ENCODE results near the gene EHD1. TPM values are rescaled to one million over a fixed set of nuclear protein-coding genes. Genes with fewer than 3 reads are reported as not detected.

Gene EHD1
- total RNA-seq, 1 experiment from 2014 or later: 92.8 TPM

GRCh38 chr11:64911689-64912088 is 33.3 kb upstream of the EHD1 start:
- DNase-seq: no peak
- no peak overlapping the region for H3K4me3 Mint-ChIP-seq (ENCODE audit: low read depth, unreplicated experiment)
- BruUV-seq (replicated peaks): no TSS peak
- no peaks in the 10 kb centered on the region for H3K27me3 Mint-ChIP-seq (ENCODE audit: unreplicated experiment)
- CTCF ChIA-PET: no interaction called here
- H3K4me1 Mint-ChIP-seq (ENCODE audit: low read depth, unreplicated experiment): no peaks in the 10 kb centered on the region
- intact Hi-C loops (cut with micrococcal nuclease; ENCODE audit: unreplicated experiment): no loop called here
- H3K27ac Mint-ChIP-seq (ENCODE audit: unreplicated experiment): no peak overlapping the region
- TF ChIP-seq CTCF (IDR thresholded peaks at IDR 0.05; ENCODE audit: unreplicated experiment): no peak
- peaks cover 62% of the 10 kb centered on the region for H3K36me3 Mint-ChIP-seq (ENCODE audit: insufficient read depth, unreplicated experiment)
- no peaks in the 10 kb centered on the region for H3K9me3 Mint-ChIP-seq (ENCODE audit: low read depth, unreplicated experiment)

GRCh38 chr11:64911142-64911541 is 32.7 kb upstream of the EHD1 start:
- Mint-ChIP-seq H3K4me1 (ENCODE audit: low read depth, unreplicated experiment) (no peaks in the 10 kb centered on the region), H3K27ac (ENCODE audit: unreplicated experiment) (no peak overlapping the region), H3K36me3 (ENCODE audit: insufficient read depth, unreplicated experiment) (peaks cover 59% of the 10 kb centered on the region), H3K4me3 (ENCODE audit: low read depth, unreplicated experiment) (no peak overlapping the region), H3K9me3 (ENCODE audit: low read depth, unreplicated experiment) (no peaks in the 10 kb centered on the region), H3K27me3 (ENCODE audit: unreplicated experiment) (no peaks in the 10 kb centered on the region)
- intact Hi-C loops (cut with micrococcal nuclease; ENCODE audit: unreplicated experiment): no loop called here
- TF ChIP-seq CTCF (IDR thresholded peaks at IDR 0.05; ENCODE audit: unreplicated experiment): no peak
- BruUV-seq (replicated peaks): no TSS peak
- CTCF ChIA-PET: no interaction called here
- DNase-seq: no peak

GRCh38 chr11:64910451-64911093 is 32.2 kb upstream of the EHD1 start:
- H3K27me3 Mint-ChIP-seq (ENCODE audit: unreplicated experiment): no peaks in the 10 kb centered on the region
- no peak for DNase-seq
- intact Hi-C loops (cut with micrococcal nuclease; ENCODE audit: unreplicated experiment): no loop called here
- no peaks in the 10 kb centered on the region for H3K9me3 Mint-ChIP-seq (ENCODE audit: low read depth, unreplicated experiment)
- BruUV-seq (replicated peaks): no TSS peak
- no peak overlapping the region for H3K27ac Mint-ChIP-seq (ENCODE audit: unreplicated experiment)
- H3K4me3 Mint-ChIP-seq (ENCODE audit: low read depth, unreplicated experiment): no peak overlapping the region
- H3K4me1 Mint-ChIP-seq (ENCODE audit: low read depth, unreplicated experiment): no peaks in the 10 kb centered on the region
- CTCF ChIA-PET: no interaction called here
- TF ChIP-seq CTCF (IDR thresholded peaks at IDR 0.05; ENCODE audit: unreplicated experiment): no peak
- H3K36me3 Mint-ChIP-seq (ENCODE audit: insufficient read depth, unreplicated experiment): peaks cover 58% of the 10 kb centered on the region

GRCh38 chr11:64909653-64910343 is 31.4 kb upstream of the EHD1 start:
- Mint-ChIP-seq H3K4me3 (ENCODE audit: low read depth, unreplicated experiment) (no peak overlapping the region), H3K36me3 (ENCODE audit: insufficient read depth, unreplicated experiment) (peaks cover 58% of the 10 kb centered on the region), H3K27ac (ENCODE audit: unreplicated experiment) (no peak overlapping the region), H3K4me1 (ENCODE audit: low read depth, unreplicated experiment) (no peaks in the 10 kb centered on the region), H3K9me3 (ENCODE audit: low read depth, unreplicated experiment) (no peaks in the 10 kb centered on the region), H3K27me3 (ENCODE audit: unreplicated experiment) (no peaks in the 10 kb centered on the region)
- CTCF ChIA-PET: no interaction called here
- DNase-seq: no peak
- no TSS peak for BruUV-seq (replicated peaks)
- intact Hi-C loops (cut with micrococcal nuclease; ENCODE audit: unreplicated experiment): no loop called here
- no peak for TF ChIP-seq CTCF (IDR thresholded peaks at IDR 0.05; ENCODE audit: unreplicated experiment)
